UCSD-AML1 (cell line): ENCODE measurements around the gene SLC4A9.
"Not testable (repeated sequence)": the region's sequence is repeated elsewhere in the genome, so short reads cannot be mapped to it uniquely, and the experiment has no call there.

ENCODE experiments used
- DNase-seq: peaks from one replicate; lab custom pipeline; 2025; ENCODE audit not compliant: unreplicated experiment; lab: John Stamatoyannopoulos, UW

The SLC4A9 gene

GRCh38 chr5:140393738-140394137 lies 33.7 kb downstream of the SLC4A9 start:
- no peak for DNase-seq

- DNase-seq, result no peak
These were observed 38.4 kb downstream of the SLC4A9 start for GRCh38 chr5:140398379-140398811.

GRCh38 chr5:140399979-140400729 lies 40.2 kb downstream of the SLC4A9 start:
- no peak for DNase-seq

GRCh38 chr5:140400730-140401361 lies 40.9 kb downstream of the SLC4A9 start:
- peak; percentile 90 for DNase-seq

GRCh38 chr5:140401362-140402257 lies 41.6 kb downstream of the SLC4A9 start, which contains the start of gene ANKHD1:
ANKHD1 (plus strand) TSS chr5:140401833; CDS start chr5:140401968, 135 bp downstream.
- peak; percentile 99 for DNase-seq

GRCh38 chr5:140402258-140403074 lies 42.5 kb downstream of the SLC4A9 start:
- peak; percentile 58 for DNase-seq

- DNase-seq, result no peak
These were observed 43.6 kb downstream of the SLC4A9 start for GRCh38 chr5:140403613-140404012.

GRCh38 chr5:140408750-140409241 lies 48.8 kb downstream of the SLC4A9 start:
- no peak for DNase-seq

- DNase-seq, result no peak
These were observed 53.2 kb downstream of the SLC4A9 start for GRCh38 chr5:140413230-140413629.

GRCh38 chr5:140417235-140417634 lies 57.2 kb downstream of the SLC4A9 start:
- DNase-seq, result no peak

- no peak for DNase-seq
These were observed 59.0 kb downstream of the SLC4A9 start for GRCh38 chr5:140418862-140419520.

- DNase-seq, result no peak
These were observed 60.2 kb downstream of the SLC4A9 start for GRCh38 chr5:140420226-140420570.

GRCh38 chr5:140420665-140421361 lies 60.8 kb downstream of the SLC4A9 start:
- no peak for DNase-seq

- not testable (repeated sequence) for DNase-seq
These were observed 61.4 kb downstream of the SLC4A9 start for GRCh38 chr5:140421375-140421774.

- no peak for DNase-seq
These were observed 63.6 kb downstream of the SLC4A9 start for GRCh38 chr5:140423609-140424008.

GRCh38 chr5:140424135-140424534 lies 64.1 kb downstream of the SLC4A9 start:
- no peak for DNase-seq
